SJSA1 (cell line): ENCODE results near the gene INTS3. TPM values are rescaled to one million over a fixed set of nuclear protein-coding genes. Genes with fewer than 3 reads are reported as not detected.
A peak's percentile ranks its signal among the peaks of the same experiment; 100 is the strongest.

ENCODE experiments used
- DNase-seq, 2 experiments: peaks; one replicate each; pipeline ENCODE4 v3.0.0-alpha.2; 2015 to 2020; ENCODE audit warnings: low spot score in 2 of 2, low read depth in 1 of 2
- H3K27ac ChIP-seq: fragments of 250-450 bp; sonication (Bioruptor Pico); 2 replicates; pipeline ENCODE4 v1.5.1; 2020; ENCODE audit warnings: mild to moderate bottlenecking, moderate library complexity
- H3K27me3 ChIP-seq: fragments of 250-450 bp; sonication (Bioruptor Pico); replicated peaks from 2 replicates; pipeline ENCODE4 v1.5.1; 2020; ENCODE audit warnings: mild to moderate bottlenecking, moderate library complexity
- H3K36me3 ChIP-seq: fragments of 250-450 bp; sonication (Bioruptor Pico); 2 replicates; pipeline ENCODE4 v1.5.1; 2020; ENCODE audit warnings: mild to moderate bottlenecking
- H3K4me1 ChIP-seq: fragments of 250-450 bp; sonication (Bioruptor Pico); replicated peaks from 2 replicates; pipeline ENCODE4 v1.6.1; 2021; ENCODE audit warnings: mild to moderate bottlenecking
- H3K4me3 ChIP-seq: fragments of 250-450 bp; sonication (Bioruptor Pico); 2 replicates; pipeline ENCODE4 v1.5.1; 2020; ENCODE audit warnings: mild to moderate bottlenecking
- H3K9me3 ChIP-seq: fragments of 250-450 bp; sonication (Bioruptor Pico); replicated peaks from 2 replicates; pipeline ENCODE4 v1.5.1; 2020; ENCODE audit warnings: mild to moderate bottlenecking
- total RNA-seq: library from RNA; depleted of rRNA; stranded (reverse); fragments of >200 nt; shearing (Covaris generic); gene quantifications from 2 replicates; pipeline ENCODE4 v1.2.3, GENCODE V29; 2014; rRNA removed

Gene INTS3, protein sequence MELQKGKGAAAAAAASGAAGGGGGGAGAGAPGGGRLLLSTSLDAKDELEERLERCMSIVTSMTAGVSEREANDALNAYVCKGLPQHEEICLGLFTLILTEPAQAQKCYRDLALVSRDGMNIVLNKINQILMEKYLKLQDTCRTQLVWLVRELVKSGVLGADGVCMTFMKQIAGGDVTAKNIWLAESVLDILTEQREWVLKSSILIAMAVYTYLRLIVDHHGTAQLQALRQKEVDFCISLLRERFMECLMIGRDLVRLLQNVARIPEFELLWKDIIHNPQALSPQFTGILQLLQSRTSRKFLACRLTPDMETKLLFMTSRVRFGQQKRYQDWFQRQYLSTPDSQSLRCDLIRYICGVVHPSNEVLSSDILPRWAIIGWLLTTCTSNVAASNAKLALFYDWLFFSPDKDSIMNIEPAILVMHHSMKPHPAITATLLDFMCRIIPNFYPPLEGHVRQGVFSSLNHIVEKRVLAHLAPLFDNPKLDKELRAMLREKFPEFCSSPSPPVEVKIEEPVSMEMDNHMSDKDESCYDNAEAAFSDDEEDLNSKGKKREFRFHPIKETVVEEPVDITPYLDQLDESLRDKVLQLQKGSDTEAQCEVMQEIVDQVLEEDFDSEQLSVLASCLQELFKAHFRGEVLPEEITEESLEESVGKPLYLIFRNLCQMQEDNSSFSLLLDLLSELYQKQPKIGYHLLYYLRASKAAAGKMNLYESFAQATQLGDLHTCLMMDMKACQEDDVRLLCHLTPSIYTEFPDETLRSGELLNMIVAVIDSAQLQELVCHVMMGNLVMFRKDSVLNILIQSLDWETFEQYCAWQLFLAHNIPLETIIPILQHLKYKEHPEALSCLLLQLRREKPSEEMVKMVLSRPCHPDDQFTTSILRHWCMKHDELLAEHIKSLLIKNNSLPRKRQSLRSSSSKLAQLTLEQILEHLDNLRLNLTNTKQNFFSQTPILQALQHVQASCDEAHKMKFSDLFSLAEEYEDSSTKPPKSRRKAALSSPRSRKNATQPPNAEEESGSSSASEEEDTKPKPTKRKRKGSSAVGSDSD
- total RNA-seq = 17.2 and 23.4 TPM in 2 replicates

GRCh38 chr1:153727463-153728304, at the start of gene INTS3:
Gene INTS3, plus strand, starts transcription at chr1:153728050. Its CDS starts 585 bp downstream, at chr1:153728635.
- peak within 1 kb of the TSS; percentile 58 for H3K4me3 ChIP-seq
- no peaks in the 10 kb centered on the region for H3K9me3 ChIP-seq
- peaks cover 12% of the 10 kb centered on the region for H3K4me1 ChIP-seq
- DNase-seq = peak; percentile 100
- no peaks in the 10 kb centered on the region for H3K27me3 ChIP-seq
- peak within 1 kb of the TSS; percentile 83 for H3K27ac ChIP-seq
- H3K36me3 ChIP-seq = peaks cover 4% of the 10 kb centered on the region; the same call in 1 of the 2 replicates

GRCh38 chr1:153678519-153679336, 49.1 kb upstream of the INTS3 start, which contains the start of gene NPR1:
Gene NPR1, plus strand, starts transcription at chr1:153678688. Its CDS starts 421 bp downstream, at chr1:153679109.
- no peaks in the 10 kb centered on the region for H3K36me3 ChIP-seq
- DNase-seq = peak in 1 of 2 experiments; percentile 33
- H3K9me3 ChIP-seq = peaks cover 4% of the 10 kb centered on the region; the same call in 1 of the 2 replicates
- H3K4me1 ChIP-seq = peaks cover 18% of the 10 kb centered on the region
- no peak within 1 kb of the TSS for H3K27ac ChIP-seq
- H3K27me3 ChIP-seq = peaks cover 40% of the 10 kb centered on the region
- peak within 1 kb of the TSS; percentile 25 for H3K4me3 ChIP-seq

DNA sequence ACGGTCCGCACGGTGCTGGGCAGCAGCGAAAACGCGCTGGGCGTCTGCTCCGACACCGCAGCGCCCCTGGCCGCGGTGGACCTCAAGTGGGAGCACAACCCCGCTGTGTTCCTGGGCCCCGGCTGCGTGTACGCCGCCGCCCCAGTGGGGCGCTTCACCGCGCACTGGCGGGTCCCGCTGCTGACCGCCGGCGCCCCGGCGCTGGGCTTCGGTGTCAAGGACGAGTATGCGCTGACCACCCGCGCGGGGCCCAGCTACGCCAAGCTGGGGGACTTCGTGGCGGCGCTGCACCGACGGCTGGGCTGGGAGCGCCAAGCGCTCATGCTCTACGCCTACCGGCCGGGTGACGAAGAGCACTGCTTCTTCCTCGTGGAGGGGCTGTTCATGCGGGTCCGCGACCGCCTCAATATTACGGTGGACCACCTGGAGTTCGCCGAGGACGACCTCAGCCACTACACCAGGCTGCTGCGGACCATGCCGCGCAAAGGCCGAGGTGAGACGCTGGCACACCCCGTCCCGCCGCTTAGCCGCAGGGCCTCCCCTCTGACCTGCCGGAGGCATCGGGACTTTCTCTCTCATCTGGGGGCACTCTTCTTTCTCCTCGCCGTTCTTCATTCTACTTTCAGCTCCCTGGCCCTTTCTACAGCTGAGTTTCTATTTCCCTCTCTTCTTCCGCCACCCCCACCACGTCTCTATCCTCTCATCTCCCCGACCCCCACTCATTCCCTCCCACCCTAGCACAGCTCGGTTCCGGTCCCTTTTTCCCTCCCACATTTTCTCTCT, 48.3 kb upstream of the INTS3 start:
- no peaks in the 10 kb centered on the region for H3K36me3 ChIP-seq
- peak overlapping the region; percentile 25 for H3K4me3 ChIP-seq
- H3K27me3 ChIP-seq = peaks cover 40% of the 10 kb centered on the region
- DNase-seq = peak in 1 of 2 experiments; percentile 18
- peaks cover 18% of the 10 kb centered on the region for H3K4me1 ChIP-seq
- H3K9me3 ChIP-seq = peaks cover 4% of the 10 kb centered on the region; the same call in 1 of the 2 replicates
- no peak overlapping the region for H3K27ac ChIP-seq

DNA sequence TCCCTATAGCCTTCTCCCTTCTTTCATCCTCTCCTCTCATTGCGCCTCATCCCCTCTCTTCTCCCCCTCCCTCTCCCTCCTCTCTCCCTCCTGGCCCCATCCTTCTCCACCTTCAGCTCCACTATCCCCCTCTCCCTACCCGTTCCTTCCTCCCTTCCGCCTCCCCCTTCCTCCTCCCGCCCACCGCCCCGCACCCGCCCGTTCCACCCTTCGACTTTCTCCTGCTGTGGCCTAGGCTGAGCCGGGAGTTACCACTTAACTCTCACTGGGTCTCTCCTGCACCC, 47.8 kb upstream of the INTS3 start:
- H3K4me1 ChIP-seq = peaks cover 18% of the 10 kb centered on the region
- no peak overlapping the region for H3K4me3 ChIP-seq
- H3K36me3 ChIP-seq = no peaks in the 10 kb centered on the region
- peaks cover 4% of the 10 kb centered on the region; the same call in 1 of the 2 replicates for H3K9me3 ChIP-seq
- no peak for DNase-seq
- H3K27ac ChIP-seq = no peak overlapping the region
- H3K27me3 ChIP-seq = peaks cover 40% of the 10 kb centered on the region

GRCh38 chr1:153682730-153683129, 45.1 kb upstream of the INTS3 start:
- Histone ChIP-seq H3K4me1 (peaks cover 18% of the 10 kb centered on the region), H3K9me3 (peaks cover 4% of the 10 kb centered on the region; the same call in 1 of the 2 replicates), H3K36me3 (no peaks in the 10 kb centered on the region), H3K27ac (no peak overlapping the region), H3K4me3 (no peak overlapping the region), H3K27me3 (peaks cover 44% of the 10 kb centered on the region)
- DNase-seq = no peak

DNA sequence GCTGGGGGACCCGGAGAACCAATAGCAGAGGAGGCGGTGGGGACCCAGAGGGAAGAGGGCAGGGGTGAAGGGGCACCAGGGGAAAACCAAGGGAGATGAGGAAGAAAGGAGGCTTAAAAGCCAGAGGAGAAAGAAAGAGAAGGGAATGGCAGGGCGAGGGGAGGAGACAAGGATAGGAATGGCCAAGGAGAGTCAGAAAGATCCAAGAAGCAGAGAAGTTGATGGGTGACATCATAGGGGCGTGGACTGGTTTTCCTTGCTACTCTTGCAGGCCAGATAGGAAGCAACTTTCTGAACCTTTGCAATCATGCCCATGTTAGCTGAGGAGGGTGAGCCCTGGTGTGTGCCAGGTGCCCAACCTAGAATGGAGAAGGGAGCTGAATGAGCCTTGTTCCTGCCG, 44.0 kb upstream of the INTS3 start:
- DNase-seq = no peak

DNA sequence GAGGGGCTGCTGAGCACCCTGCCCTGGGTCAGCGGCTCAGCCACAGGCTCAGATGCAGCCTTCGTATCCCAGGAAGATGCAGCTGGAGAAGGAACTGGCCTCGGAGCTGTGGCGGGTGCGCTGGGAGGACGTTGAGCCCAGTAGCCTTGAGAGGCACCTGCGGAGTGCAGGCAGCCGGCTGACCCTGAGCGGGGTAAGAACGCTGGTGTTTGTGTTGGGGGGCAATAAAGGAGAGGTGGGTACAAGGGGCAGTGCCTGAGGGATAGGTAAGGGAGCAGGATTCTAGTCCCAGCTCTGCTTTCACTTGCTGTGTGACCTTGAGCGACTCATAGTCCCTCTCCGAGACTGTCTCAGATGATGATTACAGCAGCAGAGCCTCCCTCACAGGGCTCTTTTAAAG, 43.0 kb upstream of the INTS3 start:
- Histone ChIP-seq H3K4me3 (no peak overlapping the region), H3K27me3 (peaks cover 22% of the 10 kb centered on the region), H3K9me3 (no peaks in the 10 kb centered on the region), H3K4me1 (no peaks in the 10 kb centered on the region), H3K27ac (no peak overlapping the region), H3K36me3 (no peaks in the 10 kb centered on the region)
- DNase-seq = no peak

More for the DNA sequence above, 44.0 kb upstream of the INTS3 start:
- Histone ChIP-seq H3K27me3 (peaks cover 33% of the 10 kb centered on the region), H3K4me1 (peaks cover 9% of the 10 kb centered on the region), H3K9me3 (peaks cover 4% of the 10 kb centered on the region; the same call in 1 of the 2 replicates), H3K36me3 (no peaks in the 10 kb centered on the region), H3K4me3 (no peak overlapping the region), H3K27ac (no peak overlapping the region)

DNA sequence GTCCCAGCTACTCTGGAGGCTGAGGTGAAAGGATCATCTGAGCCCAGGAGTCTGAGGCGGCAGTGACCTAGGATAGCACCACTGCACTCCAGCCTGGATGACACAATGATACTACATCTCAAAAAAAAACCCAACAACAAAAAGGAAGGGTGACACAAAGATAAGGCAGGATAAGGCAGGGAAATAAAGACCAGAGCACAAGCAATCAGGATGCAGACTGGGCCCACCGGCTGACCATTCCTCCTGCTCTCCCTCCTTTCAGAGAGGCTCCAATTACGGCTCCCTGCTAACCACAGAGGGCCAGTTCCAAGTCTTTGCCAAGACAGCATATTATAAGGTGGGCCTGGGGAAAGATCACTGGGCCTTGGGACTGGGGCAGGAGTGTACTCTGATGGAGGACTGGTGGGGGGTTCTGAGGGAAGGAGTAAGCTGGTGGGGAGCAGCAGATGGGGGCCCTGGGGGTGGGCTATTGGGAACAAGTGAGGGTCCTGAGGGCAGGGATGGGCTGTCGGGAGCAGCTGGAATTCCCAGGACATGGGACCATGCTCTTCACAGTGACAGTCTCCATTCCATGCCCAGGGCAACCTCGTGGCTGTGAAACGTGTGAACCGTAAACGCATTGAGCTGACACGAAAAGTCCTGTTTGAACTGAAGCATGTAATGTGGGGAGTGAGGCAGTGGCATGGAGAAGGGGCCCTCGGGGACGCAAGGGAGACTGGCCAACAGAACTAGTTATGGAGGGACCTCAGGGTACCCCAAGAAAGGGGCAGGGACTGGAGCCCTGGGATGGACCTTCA, 42.1 kb upstream of the INTS3 start:
- no peaks in the 10 kb centered on the region for H3K4me1 ChIP-seq
- no peak overlapping the region for H3K27ac ChIP-seq
- H3K4me3 ChIP-seq = no peak overlapping the region
- DNase-seq = no peak
- H3K9me3 ChIP-seq = no peaks in the 10 kb centered on the region
- no peaks in the 10 kb centered on the region for H3K36me3 ChIP-seq
- peaks cover 16% of the 10 kb centered on the region for H3K27me3 ChIP-seq

DNA sequence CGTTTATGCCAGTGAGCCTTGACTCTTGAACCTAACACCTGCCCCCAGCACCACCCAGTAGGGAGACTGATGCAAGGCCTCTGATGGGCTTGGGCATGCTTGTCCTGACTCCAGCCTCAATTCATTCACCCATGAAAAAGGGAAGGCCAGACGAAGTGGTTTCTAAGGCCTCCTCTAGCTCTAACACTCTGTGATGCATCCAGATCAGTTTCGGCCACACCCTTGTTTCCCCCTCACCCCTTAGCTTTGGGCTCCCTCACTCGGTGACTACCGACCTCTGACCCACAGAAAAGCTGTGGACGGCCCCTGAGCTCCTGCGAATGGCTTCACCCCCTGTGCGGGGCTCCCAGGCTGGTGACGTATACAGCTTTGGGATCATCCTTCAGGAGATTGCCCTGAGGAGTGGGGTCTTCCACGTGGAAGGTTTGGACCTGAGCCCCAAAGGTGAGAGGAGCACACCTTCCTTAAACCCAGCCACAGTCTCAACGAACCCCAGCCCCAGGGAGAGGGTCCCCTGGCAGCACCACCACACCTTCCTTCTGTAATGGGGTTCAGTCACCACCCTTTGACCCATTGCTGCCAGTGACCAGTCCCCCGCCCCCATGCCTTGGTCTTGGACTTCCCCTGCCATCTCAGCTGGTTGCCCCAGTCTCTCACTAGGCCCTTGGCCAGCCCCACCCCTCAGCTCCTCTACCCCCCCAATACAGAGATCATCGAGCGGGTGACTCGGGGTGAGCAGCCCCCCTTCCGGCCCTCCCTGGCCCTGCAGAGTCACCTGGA, 40.3 kb upstream of the INTS3 start:
- no peak overlapping the region for H3K4me3 ChIP-seq
- no peak overlapping the region for H3K27ac ChIP-seq
- 0 out of 2 replicates have a peak, but pooled peaks cover 9% of the 10 kb centered on the region for H3K27me3 ChIP-seq
- no peak for DNase-seq
- no peaks in the 10 kb centered on the region for H3K36me3 ChIP-seq
- no peaks in the 10 kb centered on the region for H3K4me1 ChIP-seq
- no peaks in the 10 kb centered on the region for H3K9me3 ChIP-seq

- H3K36me3 ChIP-seq = no peaks in the 10 kb centered on the region
- 0 out of 2 replicates have a peak, but pooled peaks cover 9% of the 10 kb centered on the region for H3K27me3 ChIP-seq
- DNase-seq = no peak
- no peaks in the 10 kb centered on the region for H3K4me1 ChIP-seq
- no peaks in the 10 kb centered on the region for H3K9me3 ChIP-seq
- H3K4me3 ChIP-seq = no peak overlapping the region
- H3K27ac ChIP-seq = no peak overlapping the region
These were observed 39.6 kb upstream of the INTS3 start for GRCh38 chr1:153688276-153688675.
